ENCODE results near the gene TBC1D3L.
"Not testable (repeated sequence)": the region's sequence is repeated elsewhere in the genome, so short reads cannot be mapped to it uniquely, and the experiment has no call there.

Gene TBC1D3L

GRCh38 chr17:37988960-37989359 lies at the start of gene TBC1D3L:
TSS of gene TBC1D3L (minus strand) at chr17:37989060. CDS start at chr17:37987520, 1,540 bp downstream.
- DNase-seq, result not testable (repeated sequence)

GRCh38 chr17:38003676-38004075 lies 14.8 kb upstream of the TBC1D3L start, which contains the start of gene TBC1D3D:
TSS of gene TBC1D3D (plus strand) at chr17:38003976. CDS start at chr17:38005561, 1,585 bp downstream.
- DNase-seq, result not testable (repeated sequence)

Data from SHP77 (cell line).